Lung (tissue), 16 donors: ENCODE results near the gene ACVR1B. TPM values are rescaled to one million over a fixed set of nuclear protein-coding genes. Genes with fewer than 3 reads are reported as not detected.

Source experiments
- ATAC-seq: fragments of 200-7000 bp; cut with Tn5 transposase; one replicate; pipeline ENCODE4 v1.9.1; 2020; ENCODE audit warnings: moderate number of reproducible peaks; ENCODE audit not compliant: insufficient read depth, low FRiP score
- DNase-seq, 3 donors: peaks; one replicate each; pipeline ENCODE4 v3.0.0-alpha.2; 2013 to 2017
- H3K27ac ChIP-seq, 2 donors: one replicate each; pipeline ENCODE4 v1.5.1; 2013; ENCODE audit warnings: mild to moderate bottlenecking in 2 of 2, moderate library complexity in 2 of 2, control low read depth in 1 of 2, inconsistent platforms in 1 of 2, low read depth in 1 of 2, low read length in 1 of 2
- H3K27me3 ChIP-seq, 3 donors: one replicate each; pipeline ENCODE4 v1.5.1; 2013; ENCODE audit warnings: low read length in 2 of 3; ENCODE audit not compliant: control insufficient read depth in 3 of 3, insufficient read depth in 3 of 3
- H3K36me3 ChIP-seq, 4 donors: one replicate each; pipeline ENCODE4 v1.5.1; 2013; ENCODE audit warnings: low read length in 4 of 4, mild to moderate bottlenecking in 1 of 4, moderate library complexity in 1 of 4; ENCODE audit not compliant: control insufficient read depth in 4 of 4, insufficient read depth in 4 of 4
- H3K4me1 ChIP-seq, 5 donors: one replicate each; pipeline ENCODE4 v1.5.1; 2013; ENCODE audit warnings: low read length in 5 of 5, mild to moderate bottlenecking in 2 of 5, moderate library complexity in 1 of 5; ENCODE audit not compliant: control insufficient read depth in 5 of 5, insufficient read depth in 5 of 5
- H3K4me3 ChIP-seq: one replicate; pipeline ENCODE4 v1.5.1; 2013; ENCODE audit warnings: mild to moderate bottlenecking, control low read depth, moderate library complexity
- H3K9ac ChIP-seq, 2 donors: one replicate each; pipeline ENCODE4 v1.5.1; 2013; ENCODE audit warnings: low read length in 2 of 2, control low read depth in 1 of 2; ENCODE audit not compliant: insufficient read depth in 1 of 2
- H3K9me3 ChIP-seq, 4 donors: one replicate each; pipeline ENCODE4 v1.5.1; 2013; ENCODE audit warnings: low read length in 3 of 4, mild to moderate bottlenecking in 1 of 4, moderate library complexity in 1 of 4; ENCODE audit not compliant: control insufficient read depth in 4 of 4, insufficient read depth in 3 of 4
- WGBS, 2 donors: extraction: QIAGEN DNeasy Blood & Tissue Kit; methylation state at CpG; one replicate each; pipeline ENCODE4 v1.1.7; 2013; 5-methylcytosine and 5-hydroxymethylcytosine counted together
- long read RNA-seq, 5 donors: transcript quantifications; one replicate each; lab custom pipeline, GENCODE V29; 2026
- polyA plus RNA-seq, 2 donors: library from polyadenylated mRNA; stranded (reverse); fragments of 200-250 nt; gene quantifications; one replicate each; pipeline ENCODE4 v1.2.1, GENCODE V29; 2013
- total RNA-seq, 2 donors: library from RNA; depleted of rRNA in 1 of 2; stranded (reverse); fragments of >200 nt in 1 of 2; gene quantifications; one replicate each; pipeline ENCODE4 v1.2.1, GENCODE V29; 2014 to 2021
- TF ChIP-seq, protein P1 (sequence below): IDR thresholded peaks from 2 replicates; pipeline ENCODE4 v1.5.1; 2012; ENCODE audit warnings: mild to moderate bottlenecking; ENCODE audit errors: control extremely low read depth, extremely low read depth
- donor health status: control.
- donor health status: control.
- donor health status: Bipolar disorder and iron deficiency.
- donor health status: healthy.
- donor health status: DM: yes; HTN: yes; CAD: no.

Gene ACVR1B
- total RNA-seq (10 to 100 TPM; 14.0 to 41.7 TPM), polyA plus RNA-seq (10 to 100 TPM; 14.3 to 27.7 TPM)
- long read RNA-seq, donor 1, full-length matches to known transcripts: 4 of 9 reads
- long read RNA-seq, donor 1, partial matches to known transcripts: 5 of 9 reads
- long read RNA-seq, donor 1, other reads (novel, unspliced or antisense): 0 of 9 reads
- long read RNA-seq, donor 2, full-length matches to known transcripts: 1 of 1 reads
- long read RNA-seq, donor 2, partial matches to known transcripts: 0 of 1 reads
- long read RNA-seq, donor 2, other reads (novel, unspliced or antisense): 0 of 1 reads
- long read RNA-seq, donor 3, full-length matches to known transcripts: 1 of 1 reads
- long read RNA-seq, donor 3, partial matches to known transcripts: 0 of 1 reads
- long read RNA-seq, donor 3, other reads (novel, unspliced or antisense): 0 of 1 reads
- long read RNA-seq, donor 4: 0 reads
- long read RNA-seq, donor 5, full-length matches to known transcripts: 6 of 6 reads
- long read RNA-seq, donor 5, partial matches to known transcripts: 0 of 6 reads
- long read RNA-seq, donor 5, other reads (novel, unspliced or antisense): 0 of 6 reads

DNA sequence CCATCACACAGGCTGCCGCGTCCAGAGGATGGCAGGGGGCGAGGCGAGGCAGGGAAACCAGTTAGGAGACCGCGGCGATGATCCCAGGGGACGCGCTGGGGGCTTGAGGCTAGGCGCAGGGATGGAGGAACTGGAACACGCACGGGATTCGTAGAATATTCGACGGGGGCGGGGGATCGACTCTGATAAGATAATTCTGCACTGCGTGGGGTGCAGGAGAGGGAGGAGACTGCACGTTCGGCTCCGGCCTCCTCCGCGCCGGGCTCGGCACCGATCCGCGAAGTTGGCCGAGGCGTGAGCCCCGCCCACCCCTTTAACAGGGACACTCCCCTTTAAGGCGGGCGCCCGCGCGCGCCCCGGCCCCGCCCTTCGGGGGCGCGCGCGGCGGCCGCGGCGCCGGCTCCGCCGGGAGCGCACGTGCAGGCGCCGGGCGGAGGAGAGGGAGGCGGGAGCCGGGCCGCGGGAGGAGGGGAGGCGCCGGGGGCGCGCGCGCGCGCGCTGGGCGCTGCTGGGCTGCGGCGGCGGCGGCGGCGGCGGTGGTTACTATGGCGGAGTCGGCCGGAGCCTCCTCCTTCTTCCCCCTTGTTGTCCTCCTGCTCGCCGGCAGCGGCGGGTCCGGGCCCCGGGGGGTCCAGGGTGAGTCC, at the start of gene ACVR1B:
Gene ACVR1B (plus strand): TSS at position 501 of the 644 bp plus-strand sequence. CDS start 45 bp downstream, at position 546.
- Histone ChIP-seq H3K36me3 (no peaks in the 10 kb centered on the region), H3K27me3 (peaks cover 0 to 17% (median 11%) of the 10 kb centered on the region in 3 donors), H3K4me1 (peaks cover 0 to 36% (median 15%) of the 10 kb centered on the region in 5 donors), H3K9me3 (no peaks in the 10 kb centered on the region), H3K27ac (peak within 1 kb of the TSS; percentile 71 to 83), H3K4me3 (peak within 1 kb of the TSS; percentile 94), H3K9ac (peak within 1 kb of the TSS; percentile 61 to 62)
- ATAC-seq (peak; percentile 92), DNase-seq (peak; percentile 89 to 93 (median 91))
- whole genome bisulfite sequencing, 2 donors: 1% methylated on average over 35 to 86 of the region's 86 CpGs
- TF ChIP-seq, protein P1, sequence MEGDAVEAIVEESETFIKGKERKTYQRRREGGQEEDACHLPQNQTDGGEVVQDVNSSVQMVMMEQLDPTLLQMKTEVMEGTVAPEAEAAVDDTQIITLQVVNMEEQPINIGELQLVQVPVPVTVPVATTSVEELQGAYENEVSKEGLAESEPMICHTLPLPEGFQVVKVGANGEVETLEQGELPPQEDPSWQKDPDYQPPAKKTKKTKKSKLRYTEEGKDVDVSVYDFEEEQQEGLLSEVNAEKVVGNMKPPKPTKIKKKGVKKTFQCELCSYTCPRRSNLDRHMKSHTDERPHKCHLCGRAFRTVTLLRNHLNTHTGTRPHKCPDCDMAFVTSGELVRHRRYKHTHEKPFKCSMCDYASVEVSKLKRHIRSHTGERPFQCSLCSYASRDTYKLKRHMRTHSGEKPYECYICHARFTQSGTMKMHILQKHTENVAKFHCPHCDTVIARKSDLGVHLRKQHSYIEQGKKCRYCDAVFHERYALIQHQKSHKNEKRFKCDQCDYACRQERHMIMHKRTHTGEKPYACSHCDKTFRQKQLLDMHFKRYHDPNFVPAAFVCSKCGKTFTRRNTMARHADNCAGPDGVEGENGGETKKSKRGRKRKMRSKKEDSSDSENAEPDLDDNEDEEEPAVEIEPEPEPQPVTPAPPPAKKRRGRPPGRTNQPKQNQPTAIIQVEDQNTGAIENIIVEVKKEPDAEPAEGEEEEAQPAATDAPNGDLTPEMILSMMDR: no peak

DNA sequence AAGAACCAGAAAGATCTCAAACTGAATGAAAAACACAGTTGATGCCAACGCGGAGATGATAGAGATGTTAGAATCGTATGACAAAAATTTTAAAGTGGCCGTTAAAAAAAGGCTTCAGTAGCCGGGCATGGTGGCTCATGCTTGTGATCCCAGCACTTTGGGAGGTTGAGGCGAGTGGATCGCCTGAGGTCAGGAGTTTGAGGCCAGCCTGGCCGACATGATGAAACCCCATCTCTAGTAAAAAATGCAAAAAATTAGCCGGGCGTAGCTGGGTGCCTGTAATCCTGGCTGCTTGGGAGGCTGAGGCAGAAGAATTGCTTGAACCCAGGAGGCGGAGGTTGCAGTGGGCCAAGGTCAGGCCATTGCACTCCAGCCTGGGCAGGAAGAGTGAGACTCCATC, 49.6 kb upstream of the ACVR1B start:
- DNase-seq (no peak), ATAC-seq (no peak)
- TF ChIP-seq, protein P1: no peak
- 96 to 97% methylated on average over 11 of the region's 11 CpGs for WGBS, 2 donors
- Histone ChIP-seq H3K27ac (no peak overlapping the region), H3K9ac (no peak overlapping the region), H3K9me3 (no peaks in the 10 kb centered on the region), H3K4me1 (peaks cover 0 to 18% (median 7%) of the 10 kb centered on the region in 5 donors), H3K4me3 (no peak overlapping the region), H3K36me3 (no peaks in the 10 kb centered on the region), H3K27me3 (peaks cover 0 to 9% (median 0%) of the 10 kb centered on the region in 3 donors)

DNA sequence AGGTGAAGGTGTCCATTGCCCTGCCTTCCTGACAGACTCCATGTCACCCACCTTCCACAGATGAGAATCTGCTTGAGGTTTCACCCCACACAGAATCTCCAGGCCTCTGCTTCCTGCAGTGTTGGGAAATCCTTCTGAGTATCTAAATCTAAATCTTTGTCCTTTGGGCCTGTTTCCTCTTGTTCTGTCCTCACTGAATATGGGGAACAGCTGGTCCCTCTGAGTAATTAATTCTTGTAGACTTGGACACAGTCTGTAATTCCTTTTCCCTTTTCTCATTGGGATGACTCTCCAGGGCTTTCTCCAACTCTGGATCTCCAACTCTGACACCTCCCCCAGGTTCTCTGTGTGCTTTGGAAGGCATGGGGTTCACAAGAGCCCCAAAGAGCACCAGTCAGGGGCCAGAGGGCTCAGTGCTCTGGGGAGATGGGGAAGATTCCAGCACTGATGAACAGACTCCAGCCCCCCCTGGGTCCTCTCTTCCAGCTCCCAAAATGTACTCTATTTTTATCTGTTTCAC, 46.5 kb upstream of the ACVR1B start:
- Histone ChIP-seq H3K4me3 (no peak overlapping the region), H3K9me3 (no peaks in the 10 kb centered on the region), H3K9ac (no peak overlapping the region), H3K27me3 (peaks cover 0 to 25% (median 2%) of the 10 kb centered on the region in 3 donors), H3K4me1 (peaks cover 0 to 38% (median 12%) of the 10 kb centered on the region in 5 donors), H3K27ac (peak overlapping the region; percentile 94 to 96), H3K36me3 (no peaks in the 10 kb centered on the region)
- TF ChIP-seq, protein P1: no peak
- ATAC-seq (peak; percentile 12), DNase-seq (peak in 1 of 3 donors; percentile 74)
